ENCODE data around the gene UNC13A. TPM values are rescaled to one million over a fixed set of nuclear protein-coding genes. Genes with fewer than 3 reads are reported as not detected.

Gene UNC13A
- total and polyA plus RNA-seq, 2 of the 13 experiments (the other 11 are each of a cell fraction or from before 2014, with no cell fraction given) = 0.11 to 0.45 TPM

DNA sequence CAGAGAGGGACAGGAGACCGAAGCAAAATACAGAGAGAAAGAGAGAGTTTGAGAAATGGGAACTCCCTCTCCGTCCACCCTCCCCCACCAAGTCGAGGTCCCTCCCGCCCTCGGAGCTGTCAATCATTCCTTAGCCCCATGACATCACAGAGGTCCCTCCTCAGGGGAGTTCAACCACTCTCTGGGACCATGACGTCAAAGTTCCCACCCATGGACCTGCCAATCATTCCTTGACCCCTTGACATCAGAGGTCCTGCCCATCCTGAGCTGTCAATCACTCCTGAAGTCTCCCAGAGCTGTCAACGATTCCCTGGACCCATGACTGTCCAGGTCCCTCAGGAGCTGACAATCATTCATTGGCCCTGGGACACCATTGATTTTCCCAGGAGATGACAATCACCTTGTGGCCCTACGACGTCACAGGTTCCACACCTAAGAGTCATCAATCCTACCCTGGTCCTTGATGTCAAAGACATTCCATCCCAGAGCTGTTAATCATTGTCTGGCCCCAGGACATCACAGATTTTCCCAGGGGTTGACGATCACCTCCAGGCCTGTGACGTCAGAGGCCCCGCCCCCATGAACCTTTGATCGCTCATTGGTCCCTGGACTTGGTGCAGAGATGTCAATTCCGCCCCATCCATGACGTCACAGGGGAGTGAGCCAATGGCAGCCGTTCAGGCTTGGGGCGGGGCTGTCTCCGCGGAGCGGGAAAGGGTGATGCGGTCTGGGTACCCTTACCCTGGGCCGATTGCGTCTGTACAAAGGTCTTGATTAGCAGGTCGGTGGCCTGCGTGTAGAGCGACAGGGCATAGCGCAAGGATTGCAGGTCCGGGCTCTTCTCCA, 71.0 kb downstream of the UNC13A start (continued):
- no peak for TF ChIP-seq ZNF280D (CRISPR knock-in tag; IDR thresholded peaks at IDR 0.05)
- no peak for TF ChIP-seq ZNF180 (CRISPR knock-in tag; IDR thresholded peaks at IDR 0.05; ENCODE audit: borderline replicate concordance, low read depth)
- no peak for TF ChIP-seq ZNF777 (CRISPR knock-in tag; IDR thresholded peaks at IDR 0.05)
- TF ChIP-seq YY1 (IDR thresholded peaks at IDR 0.05; ENCODE audit: insufficient read depth, insufficient replicate concordance, low read depth, low read length) = no peak
- no peak for TF ChIP-seq STAT5B (CRISPR knock-in tag; IDR thresholded peaks at IDR 0.05)
- no peak for TF ChIP-seq ZUFSP (CRISPR knock-in tag; IDR thresholded peaks at IDR 0.05; ENCODE audit: borderline replicate concordance)
- TF ChIP-seq WIZ (CRISPR knock-in tag; IDR thresholded peaks at IDR 0.05) = no peak
- TF ChIP-seq IRX3 (CRISPR knock-in tag; IDR thresholded peaks at IDR 0.05; ENCODE audit: borderline replicate concordance, low read depth) = no peak
- no peak for TF ChIP-seq MED8 (CRISPR knock-in tag; IDR thresholded peaks at IDR 0.05; ENCODE audit: insufficient replicate concordance)
- TF ChIP-seq CREB1 (IDR thresholded peaks at IDR 0.05) = peak; percentile 99
- peak; percentile 96 for TF ChIP-seq CREB1 (CRISPR knock-in tag; IDR thresholded peaks at IDR 0.05)
- TF ChIP-seq ZNF552 (CRISPR knock-in tag; IDR thresholded peaks at IDR 0.05; ENCODE audit: borderline replicate concordance) = no peak
- no peak for TF ChIP-seq RARG (CRISPR knock-in tag; IDR thresholded peaks at IDR 0.05; ENCODE audit: low read depth)
- TF ChIP-seq ZNF614 (CRISPR knock-in tag; IDR thresholded peaks at IDR 0.05; ENCODE audit: borderline replicate concordance) = no peak
- TF ChIP-seq, protein P1, sequence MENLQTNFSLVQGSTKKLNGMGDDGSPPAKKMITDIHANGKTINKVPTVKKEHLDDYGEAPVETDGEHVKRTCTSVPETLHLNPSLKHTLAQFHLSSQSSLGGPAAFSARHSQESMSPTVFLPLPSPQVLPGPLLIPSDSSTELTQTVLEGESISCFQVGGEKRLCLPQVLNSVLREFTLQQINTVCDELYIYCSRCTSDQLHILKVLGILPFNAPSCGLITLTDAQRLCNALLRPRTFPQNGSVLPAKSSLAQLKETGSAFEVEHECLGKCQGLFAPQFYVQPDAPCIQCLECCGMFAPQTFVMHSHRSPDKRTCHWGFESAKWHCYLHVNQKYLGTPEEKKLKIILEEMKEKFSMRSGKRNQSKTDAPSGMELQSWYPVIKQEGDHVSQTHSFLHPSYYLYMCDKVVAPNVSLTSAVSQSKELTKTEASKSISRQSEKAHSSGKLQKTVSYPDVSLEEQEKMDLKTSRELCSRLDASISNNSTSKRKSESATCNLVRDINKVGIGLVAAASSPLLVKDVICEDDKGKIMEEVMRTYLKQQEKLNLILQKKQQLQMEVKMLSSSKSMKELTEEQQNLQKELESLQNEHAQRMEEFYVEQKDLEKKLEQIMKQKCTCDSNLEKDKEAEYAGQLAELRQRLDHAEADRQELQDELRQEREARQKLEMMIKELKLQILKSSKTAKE (CRISPR knock-in tag; IDR thresholded peaks at IDR 0.05; ENCODE audit: borderline replicate concordance) = no peak
- TF ChIP-seq TBL1XR1 (IDR thresholded peaks at IDR 0.05; ENCODE audit: borderline replicate concordance, low read length, partially characterized antibody) = no peak
- TF ChIP-seq GTF3A (CRISPR knock-in tag; conservative IDR thresholded peaks at IDR 0.05) = no peak
- no peak for TF ChIP-seq ATF7-NPFF (CRISPR knock-in tag; IDR thresholded peaks at IDR 0.05; ENCODE audit: low read depth)
- TF ChIP-seq ZNF333 (CRISPR knock-in tag; IDR thresholded peaks at IDR 0.05; ENCODE audit: borderline replicate concordance) = no peak
- TF ChIP-seq GMEB1 (CRISPR knock-in tag; IDR thresholded peaks at IDR 0.05; ENCODE audit: borderline replicate concordance) = no peak
- no peak for TF ChIP-seq BHLHE40 (IDR thresholded peaks at IDR 0.05; ENCODE audit: low read length)

Data from HepG2 (cell line).